ENCODE measurements around the gene RUSC1.
"Not testable (repeated sequence)": the region's sequence is repeated elsewhere in the genome, so short reads cannot be mapped to it uniquely, and the experiment has no call there.

RUSC1 gene

DNA sequence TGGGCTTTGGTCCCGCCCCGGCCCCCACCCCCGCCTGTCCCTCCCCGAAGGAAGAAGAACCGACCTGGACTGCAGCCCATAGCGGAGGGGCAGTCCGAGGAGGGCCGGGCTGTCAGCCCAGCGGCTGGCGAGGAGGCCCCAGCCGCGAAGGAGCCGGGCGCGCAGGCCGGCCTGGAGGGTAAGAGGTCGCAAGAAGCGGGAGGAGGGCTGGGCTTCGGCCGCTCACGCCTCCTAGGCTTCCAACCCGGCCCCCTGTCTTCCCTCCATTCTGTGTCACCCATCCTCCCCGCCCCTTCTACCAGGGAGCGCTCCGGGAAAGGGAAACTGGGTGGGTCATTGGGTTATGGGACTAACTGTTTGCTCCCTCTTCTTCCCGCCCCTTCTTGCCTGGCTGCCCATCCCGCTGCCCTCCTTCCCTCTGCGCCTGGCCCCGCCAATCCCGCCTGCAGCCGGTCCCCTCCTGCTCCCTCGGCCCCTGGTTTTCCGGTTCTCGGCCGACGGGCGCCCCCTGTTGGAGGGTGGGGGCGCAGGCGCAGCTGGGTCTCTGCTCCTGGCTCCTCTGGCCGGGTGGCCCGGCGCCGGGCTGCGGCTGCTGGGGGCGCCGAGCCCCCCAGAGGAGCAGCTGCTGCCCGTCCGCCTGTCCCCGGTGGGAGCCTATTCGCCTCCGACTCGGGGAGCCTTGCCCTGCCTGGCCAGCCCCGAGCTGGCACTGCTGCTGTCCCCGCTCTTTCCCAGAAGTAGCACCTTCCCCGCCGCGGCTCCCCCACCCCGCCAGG lies 2.4 kb downstream of the RUSC1 start:
- DNase-seq (ENCODE audit: low spot score), result peak; percentile 94

DNA sequence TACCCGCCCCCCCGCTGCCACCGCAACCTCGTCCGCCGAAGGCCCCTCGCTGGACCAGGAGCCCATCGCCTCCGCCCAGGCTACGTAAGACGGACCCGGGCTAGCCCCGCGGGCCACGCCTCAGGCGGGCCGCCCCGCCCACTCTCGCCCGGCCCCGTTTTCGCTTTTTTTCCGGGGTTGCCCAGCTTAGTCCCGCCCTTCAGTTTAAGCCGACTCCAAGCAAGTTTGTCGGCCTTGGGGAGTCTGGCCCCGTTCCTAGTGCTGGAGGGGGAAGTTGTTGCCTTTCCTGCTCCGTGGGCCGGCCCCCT lies 3.0 kb downstream of the RUSC1 start:
- DNase-seq (ENCODE audit: low spot score), result peak; percentile 86

DNA sequence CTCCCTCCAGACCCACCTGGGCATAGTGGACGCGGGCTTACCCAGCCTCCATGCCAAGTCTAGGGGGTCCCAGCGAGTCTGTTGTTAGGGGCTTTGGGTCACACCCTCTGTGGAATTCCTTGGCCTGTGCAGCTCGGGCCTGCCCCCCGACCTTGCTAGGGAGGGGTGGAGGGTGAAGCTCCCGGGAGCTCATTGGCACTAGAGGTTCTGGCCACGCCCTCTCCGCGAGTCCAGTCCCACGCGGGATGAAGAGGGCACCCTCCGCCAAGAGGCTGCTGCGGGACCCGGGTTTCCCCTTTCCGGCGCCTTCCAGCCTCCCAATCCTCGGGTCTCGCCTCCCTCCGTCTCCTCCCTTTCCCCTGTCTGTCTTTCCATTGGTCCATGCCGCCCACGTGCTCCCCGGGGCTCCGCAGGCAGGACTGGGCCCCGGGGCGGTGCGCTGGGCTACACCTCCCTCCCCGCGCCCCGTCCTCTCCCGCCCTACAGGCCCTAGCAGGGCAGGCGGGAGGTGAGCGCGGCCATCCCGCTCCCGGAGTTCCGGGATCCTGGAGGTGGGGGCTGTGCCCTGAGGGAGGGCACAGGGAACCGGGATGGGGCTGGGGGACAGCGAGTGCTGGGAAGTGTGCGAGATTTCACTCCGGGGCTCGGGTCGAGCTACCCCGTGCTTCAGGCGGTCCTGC lies 3.5 kb downstream of the RUSC1 start:
- DNase-seq (ENCODE audit: low spot score), result peak; percentile 97

DNA sequence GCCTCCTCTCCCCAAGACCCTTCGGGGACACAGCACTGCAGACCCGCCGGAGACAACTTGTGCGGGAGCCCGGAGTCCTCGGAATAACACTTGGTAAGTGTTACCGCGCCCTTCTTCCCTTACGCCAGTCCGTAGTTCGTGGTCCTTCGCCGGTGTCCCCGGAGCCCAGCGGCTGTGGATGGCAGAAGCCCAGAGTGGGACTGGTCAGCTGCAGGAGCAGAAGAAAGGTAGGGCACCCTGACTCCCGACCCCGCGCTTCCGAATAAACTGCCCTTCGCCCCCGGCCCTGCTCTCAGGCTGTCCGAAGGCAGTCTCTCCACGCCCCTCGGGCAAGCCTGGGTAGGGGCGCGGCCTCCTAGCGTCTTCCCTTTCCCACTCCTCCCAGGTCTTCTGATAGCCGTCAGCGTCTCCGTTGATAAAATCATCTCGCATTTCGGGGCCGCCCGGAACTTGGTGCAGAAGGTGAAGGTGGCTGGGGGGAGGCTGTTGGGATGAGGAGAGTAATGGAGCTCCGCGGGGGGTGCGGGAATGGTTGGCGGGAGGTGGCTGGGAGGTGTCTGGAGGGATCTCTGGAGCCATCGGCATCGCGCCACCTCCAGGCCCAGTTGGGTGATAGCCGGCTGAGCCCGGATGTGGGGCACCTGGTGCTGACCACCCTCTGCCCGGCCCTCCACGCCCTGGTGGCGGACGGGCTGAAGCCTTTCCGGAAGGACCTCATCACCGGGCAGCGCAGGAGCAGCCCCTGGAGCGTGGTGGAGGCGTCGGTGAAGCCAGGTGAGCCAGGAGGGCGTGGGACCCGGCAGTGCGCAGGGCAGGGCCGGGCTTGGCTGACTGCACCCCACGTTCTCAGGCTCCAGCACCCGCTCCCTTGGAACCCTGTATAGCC lies 4.3 kb downstream of the RUSC1 start:
- peak; percentile 65 for DNase-seq (ENCODE audit: low spot score)

DNA sequence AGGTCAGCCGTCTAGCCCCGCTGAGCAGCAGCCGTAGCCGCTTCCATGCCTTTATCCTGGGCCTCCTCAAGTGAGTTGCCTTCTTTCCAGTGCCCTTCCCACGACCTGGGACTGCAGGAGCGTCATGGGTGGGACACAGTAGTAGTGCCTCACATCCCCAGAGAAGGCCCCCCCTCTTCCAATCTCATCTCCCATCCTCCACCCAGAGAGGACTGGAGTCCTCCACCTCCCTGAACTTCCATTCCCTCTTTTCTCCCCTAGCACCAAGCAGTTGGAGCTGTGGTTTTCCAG lies 4.9 kb downstream of the RUSC1 start:
- DNase-seq (ENCODE audit: low spot score), result no peak

DNA sequence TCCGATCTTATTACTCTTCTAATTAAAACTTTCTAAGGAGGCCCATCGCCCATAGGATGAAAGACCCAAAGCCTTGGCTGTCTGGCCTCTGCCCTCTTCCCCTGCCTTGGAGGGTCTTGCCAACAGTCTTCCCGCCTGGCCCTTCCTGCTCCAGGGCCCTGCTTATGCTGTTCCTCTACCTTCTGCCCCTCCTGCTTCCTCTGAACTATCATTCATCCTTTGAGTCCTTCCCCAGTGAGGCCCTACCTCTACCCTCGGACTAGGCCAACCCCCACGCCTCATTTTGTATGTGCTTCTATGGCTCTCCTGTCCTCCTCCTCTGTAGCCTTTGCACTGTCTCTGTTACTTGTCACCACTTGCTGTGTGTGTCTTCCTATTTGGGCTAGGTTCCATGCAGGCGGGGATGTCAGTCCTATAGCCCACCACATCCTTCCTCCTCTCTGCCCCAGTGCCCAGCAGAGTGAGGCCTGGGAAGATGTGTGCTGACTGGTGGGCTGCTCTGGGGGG lies 5.4 kb downstream of the RUSC1 start:
- no peak for DNase-seq (ENCODE audit: low spot score)

DNA sequence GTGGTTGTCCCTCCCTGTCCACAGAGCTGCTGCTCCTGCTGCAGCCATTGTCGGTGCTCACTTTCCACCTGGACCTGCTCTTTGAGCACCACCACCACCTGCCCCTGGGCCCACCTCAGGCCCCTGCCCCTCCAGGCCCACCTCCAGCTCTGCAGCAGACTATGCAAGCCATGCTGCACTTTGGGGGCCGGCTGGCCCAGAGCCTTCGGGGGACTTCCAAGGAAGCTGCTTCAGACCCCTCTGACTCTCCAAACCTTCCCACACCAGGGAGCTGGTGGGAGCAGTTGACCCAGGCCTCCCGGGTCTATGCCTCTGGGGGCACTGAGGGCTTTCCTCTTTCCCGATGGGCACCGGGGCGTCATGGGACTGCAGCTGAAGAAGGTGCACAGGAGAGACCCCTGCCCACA lies 5.9 kb downstream of the RUSC1 start:
- DNase-seq (ENCODE audit: low spot score), result no peak

DNA sequence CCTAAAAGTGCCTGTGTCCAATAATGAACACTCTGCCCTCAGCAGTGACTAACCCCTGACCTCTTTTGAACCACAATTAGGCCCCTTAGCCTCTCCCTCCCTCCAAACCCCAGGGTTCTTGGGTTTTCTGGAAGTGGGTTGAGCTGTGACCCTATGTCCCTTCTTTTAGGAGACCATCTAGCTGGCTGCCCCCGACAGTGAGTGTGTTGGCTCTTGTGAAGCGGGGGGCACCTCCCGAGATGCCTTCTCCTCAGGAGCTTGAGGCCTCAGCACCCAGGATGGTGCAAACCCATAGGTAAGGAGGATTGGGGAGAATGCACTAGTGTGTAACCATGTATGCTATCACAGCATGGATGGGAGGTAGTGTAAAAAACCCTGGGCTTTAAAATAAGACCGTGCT lies 7.3 kb downstream of the RUSC1 start:
- no peak for DNase-seq (ENCODE audit: low spot score)

DNA sequence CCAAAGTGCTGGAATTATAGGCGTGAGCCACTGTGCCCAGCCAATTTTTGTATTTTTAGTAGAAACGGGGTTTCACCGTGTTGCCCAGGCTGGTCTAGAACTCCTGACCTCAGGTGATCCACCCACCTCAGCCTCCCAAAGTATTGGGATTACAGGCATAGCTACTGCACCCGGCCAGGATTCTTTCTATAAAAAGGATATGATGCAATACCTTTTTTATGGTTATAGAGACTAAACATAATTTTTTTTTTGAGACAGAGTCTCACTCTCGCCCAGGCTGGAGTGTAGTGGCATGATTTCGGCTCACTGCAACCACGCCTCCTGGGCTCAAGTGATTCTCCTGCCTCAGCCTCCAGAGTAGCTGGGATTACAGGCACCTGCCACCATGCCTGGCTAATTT lies 8.2 kb downstream of the RUSC1 start:
- not testable (repeated sequence) for DNase-seq (ENCODE audit: low spot score)

DNA sequence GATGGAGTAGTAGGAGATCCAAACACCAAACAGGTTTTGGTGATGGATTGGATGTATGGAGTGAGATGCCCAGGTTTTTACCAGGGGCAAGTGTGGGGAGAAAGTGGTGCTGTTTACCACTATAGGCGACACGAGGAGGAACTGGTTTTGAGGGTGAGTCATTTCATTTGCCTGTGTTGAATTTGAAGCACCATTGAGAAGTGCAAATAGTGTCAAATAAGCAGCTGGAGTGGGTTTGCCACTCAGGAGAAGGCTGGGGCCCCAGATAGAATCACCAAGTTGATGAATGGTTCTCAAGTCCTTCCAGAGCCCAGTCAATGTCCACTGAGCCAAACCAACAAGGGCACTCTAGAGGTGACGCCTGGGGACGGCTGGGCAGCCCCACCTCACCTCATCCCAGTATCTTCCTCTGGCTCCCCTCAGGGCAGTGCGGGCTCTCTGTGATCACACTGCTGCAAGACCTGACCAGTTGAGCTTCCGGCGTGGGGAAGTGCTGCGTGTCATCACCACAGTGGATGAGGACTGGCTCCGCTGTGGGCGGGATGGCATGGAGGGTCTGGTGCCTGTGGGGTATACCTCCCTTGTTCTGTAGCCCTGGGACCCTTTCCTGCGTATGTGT lies 9.4 kb downstream of the RUSC1 start:
- DNase-seq (ENCODE audit: low spot score), result no peak

DNA sequence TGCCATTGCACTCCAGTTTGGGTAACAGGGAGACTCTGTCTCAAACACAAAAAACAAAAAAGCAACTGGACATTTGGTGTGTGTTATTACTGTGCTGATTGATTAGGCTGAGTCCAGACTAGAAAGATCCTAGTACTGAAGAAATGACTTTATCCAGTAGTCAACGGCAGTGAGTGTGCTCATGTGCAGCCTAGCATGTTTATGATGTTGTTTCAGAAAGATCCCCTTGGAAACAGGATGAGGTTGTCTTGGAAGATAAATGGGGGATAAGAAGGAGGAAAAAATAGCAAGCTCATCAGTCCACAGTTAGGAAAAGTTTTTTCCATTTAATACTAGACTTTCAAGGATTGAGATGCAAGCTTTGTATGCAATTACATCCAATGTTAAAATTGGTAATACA lies 14.3 kb downstream of the RUSC1 start:
- DNase-seq (ENCODE audit: low spot score), result no peak

DNA sequence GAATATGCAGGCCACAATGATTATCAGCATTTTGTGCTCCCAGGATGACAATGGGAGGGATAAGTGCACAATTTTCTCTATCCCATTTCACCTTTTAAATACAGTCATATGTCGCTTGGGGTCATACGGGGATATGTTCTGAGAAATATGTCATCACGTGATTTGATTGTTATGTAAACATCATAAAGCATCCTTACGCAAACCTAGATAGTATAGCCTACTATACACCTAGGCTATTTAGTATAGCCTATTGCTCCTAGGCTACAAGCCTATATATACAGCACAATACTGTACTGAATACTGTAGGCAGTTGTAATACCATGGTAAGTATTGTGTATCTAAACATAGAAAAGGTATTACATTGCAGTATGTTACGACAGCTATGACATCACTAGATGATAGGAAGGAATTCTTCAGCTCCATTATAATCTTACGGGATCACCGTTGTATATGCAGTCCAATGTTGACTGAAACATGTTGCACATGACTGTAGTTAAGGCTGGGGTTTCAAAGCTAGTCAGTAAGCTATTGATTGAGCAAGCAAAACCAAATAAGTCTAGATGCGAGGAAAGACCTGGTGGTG lies 18.9 kb downstream of the RUSC1 start:
- DNase-seq (ENCODE audit: low spot score), result no peak

DNA sequence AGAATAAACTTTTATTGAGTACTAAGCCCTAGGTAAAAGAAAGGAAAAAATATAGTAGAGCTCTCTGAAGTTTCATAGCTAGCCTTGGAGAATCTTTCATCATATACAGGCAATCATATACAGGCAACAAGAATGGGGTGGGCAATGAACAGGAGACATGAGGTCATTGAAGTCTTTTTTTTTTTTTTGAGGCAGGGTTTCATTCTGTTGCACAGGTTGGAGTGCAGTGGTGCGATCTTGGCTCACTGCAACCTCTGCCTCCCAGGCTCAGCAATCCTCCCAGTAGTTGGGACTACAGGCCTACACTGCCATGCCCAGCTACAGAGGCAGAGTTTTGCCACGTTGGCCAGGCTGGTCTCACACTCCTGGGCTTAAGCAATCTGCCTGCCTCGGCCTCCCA lies 22.1 kb downstream of the RUSC1 start:
- no peak for DNase-seq (ENCODE audit: low spot score)

DNA sequence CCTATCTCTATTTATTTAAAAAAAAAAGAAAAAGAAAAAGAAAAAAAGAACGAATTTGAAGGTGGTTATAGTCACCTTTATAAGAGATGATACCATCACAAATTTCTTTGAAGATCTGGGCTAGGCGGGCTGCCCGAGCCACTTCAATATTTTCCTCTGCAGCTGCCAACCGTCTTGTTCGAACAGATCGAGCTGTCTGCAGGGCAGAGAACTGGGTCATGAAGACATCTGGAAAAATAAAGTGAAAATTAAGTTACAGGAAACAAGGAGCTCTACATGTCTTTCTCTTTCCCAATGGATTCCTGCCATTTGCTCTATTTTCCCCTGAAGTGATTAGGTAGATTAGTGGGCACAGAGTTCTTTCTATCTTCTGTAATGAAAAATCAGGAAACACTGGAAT lies 31.9 kb downstream of the RUSC1 start:
- DNase-seq (ENCODE audit: low spot score), result no peak

DNA sequence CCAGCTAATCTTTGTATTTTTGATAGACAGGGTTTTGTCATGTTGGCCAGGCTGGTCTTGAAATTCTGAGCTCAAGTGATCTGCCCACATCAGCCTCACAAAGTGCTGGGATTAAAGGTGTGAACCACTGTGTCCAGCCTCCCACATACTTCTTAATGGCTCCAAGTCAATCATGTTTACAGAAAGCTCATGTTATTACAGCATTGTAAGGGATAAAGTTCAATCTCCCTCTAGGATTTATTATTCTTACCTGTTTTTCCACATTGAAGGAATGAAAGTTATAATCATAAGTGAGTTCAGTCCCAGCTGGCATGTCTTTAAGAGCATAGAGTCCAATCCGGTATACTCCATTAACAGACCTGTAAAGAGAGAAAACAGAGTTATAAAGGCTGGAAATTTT lies 39.4 kb downstream of the RUSC1 start:
- DNase-seq (ENCODE audit: low spot score), result no peak

DNA sequence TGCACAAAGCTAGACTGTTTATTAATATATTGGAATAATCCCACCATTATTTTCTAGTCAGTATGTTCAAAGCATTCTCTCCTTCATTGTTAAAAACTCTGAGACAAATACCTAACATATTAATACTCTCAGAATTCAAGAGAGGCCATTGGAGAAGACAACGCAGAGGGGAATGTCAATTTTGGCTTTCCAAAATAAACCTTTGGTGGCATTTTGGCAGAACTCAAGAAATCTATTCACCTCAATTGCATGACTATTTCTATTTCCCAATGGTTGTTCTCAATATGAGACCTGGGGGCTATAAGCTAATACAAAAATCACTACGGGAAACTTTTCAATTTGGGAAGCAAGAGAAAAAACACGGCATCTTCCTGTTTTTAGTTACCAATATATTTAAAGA lies 58.5 kb downstream of the RUSC1 start:
- no peak for DNase-seq (ENCODE audit: low spot score)

DNA sequence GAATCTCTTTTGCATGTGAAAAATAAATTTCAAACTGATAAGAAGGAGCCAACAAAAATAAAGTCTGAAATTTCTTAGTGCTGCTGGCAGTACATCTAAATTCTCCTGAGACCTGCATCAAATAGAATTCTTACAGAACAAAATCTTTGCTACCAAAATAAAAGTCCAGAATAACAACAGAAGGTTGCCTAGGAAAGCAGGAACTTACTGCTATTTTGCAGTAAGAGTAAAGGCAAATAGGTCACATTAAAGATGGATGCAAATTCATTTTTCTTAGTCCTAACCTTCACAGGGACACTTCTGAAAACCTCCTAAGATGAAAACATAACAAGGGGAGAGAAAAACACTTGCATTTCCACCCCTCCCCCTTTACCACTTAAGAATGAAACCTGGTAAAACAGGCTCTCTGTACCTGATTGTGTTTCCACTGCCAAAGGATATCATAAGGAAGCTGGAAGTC lies 59.0 kb downstream of the RUSC1 start:
- peak; percentile 24 for DNase-seq (ENCODE audit: low spot score)

Data from AG08395 (cell line).